ENCODE measurements around the gene MYOF. TPM values are rescaled to one million over a fixed set of nuclear protein-coding genes. Genes with fewer than 3 reads are reported as not detected.

The MYOF gene
- total and polyA plus RNA-seq, 9 of the 15 experiments (the other 6 are each of a cell fraction or from before 2014, with no cell fraction given): 0.06 to 0.27 TPM; not detected in 7

DNA sequence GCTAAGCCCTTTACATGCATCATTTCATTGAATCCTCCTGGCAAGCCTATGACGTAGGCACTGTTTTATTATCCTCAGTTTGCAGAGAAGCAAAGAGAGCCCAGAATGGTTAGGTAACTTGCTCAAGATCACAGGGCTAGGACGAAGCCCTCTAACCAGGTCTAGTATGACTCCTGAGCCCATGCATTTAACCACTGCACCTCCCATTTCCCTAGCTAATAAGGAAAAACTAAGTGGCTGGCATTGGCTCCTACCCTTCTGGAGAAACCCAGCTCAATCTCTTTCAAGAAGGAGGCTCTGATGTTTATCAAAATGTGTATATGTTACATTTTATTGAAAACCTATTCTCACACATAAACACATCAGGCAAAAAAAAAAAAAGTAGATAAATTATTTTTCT is 19.8 kb downstream of the MYOF start (continued):
- no peak for TF ChIP-seq SOX6 (IDR thresholded peaks at IDR 0.05)

DNA sequence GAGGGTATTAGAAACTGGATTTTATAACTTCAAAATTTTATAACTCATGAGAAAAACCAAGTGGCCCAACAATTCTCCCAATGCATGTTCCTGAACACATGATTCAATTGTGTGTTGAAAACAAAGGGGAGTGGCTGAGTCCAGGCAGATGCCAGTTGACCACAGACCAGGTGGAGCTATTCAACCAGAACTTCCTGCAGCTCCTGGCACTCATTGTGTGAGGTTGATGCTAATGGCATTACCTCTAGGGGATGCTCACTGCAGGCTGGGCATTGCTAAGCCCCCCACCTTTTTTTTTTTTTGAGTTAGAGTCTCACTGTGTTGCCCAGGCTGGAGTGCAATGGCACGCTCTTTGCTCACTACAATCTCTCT is 20.3 kb downstream of the MYOF start:
- POLR2A ChIA-PET: no interaction called here
- no TSS peak for BruUV-seq (replicated peaks)
- no peaks in the 10 kb centered on the region for H3K9me3 ChIP-seq (replicated peaks; ENCODE audit: control insufficient read depth, insufficient read depth, low read depth, low read length)
- intact Hi-C loops (cut with micrococcal nuclease): no loop called here
- no peak overlapping the region for H2AFZ ChIP-seq (ENCODE audit: low read depth, low read length)
- no peaks in the 10 kb centered on the region; a peak in 1 of 5 replicates for H3K4me1 ChIP-seq (replicated peaks in 1 of 2; ENCODE audit: control insufficient read depth in 2 of 2, insufficient read depth in 2 of 2, low read length in 2 of 2)
- DNase-seq (ENCODE audit: extremely low read depth in 1 of 4, low spot score in 3 of 4): no peak
- no peaks in the 10 kb centered on the region for H3K9me1 ChIP-seq (ENCODE audit: control insufficient read depth, insufficient read depth, low read length)
- in situ Hi-C loops (cut with MboI): no loop called here
- H3K36me3 ChIP-seq (ENCODE audit: control insufficient read depth, insufficient read depth, low read length): no peaks in the 10 kb centered on the region
- CTCF ChIA-PET (ENCODE audit: low intra/inter-chr PET ratio): no interaction called here
- TF ChIP-seq JUND (IDR thresholded peaks at IDR 0.05; ENCODE audit: borderline replicate concordance, low read depth, low read length) (no peak), JUND (tag; IDR thresholded peaks at IDR 0.05; ENCODE audit: borderline replicate concordance, low read depth, low read length) (no peak), TCF7L2 (IDR thresholded peaks at IDR 0.05; ENCODE audit: low read depth, low read length) (no peak), ZNF830 (CRISPR knock-in tag; IDR thresholded peaks at IDR 0.05) (no peak), KAT2B (IDR thresholded peaks at IDR 0.05; ENCODE audit: low read depth, low read length) (no peak), ELF4 (CRISPR knock-in tag; IDR thresholded peaks at IDR 0.05) (no peak), TAF9B (IDR thresholded peaks at IDR 0.05; ENCODE audit: partially characterized antibody) (no peak), RBFOX2 (IDR thresholded peaks at IDR 0.05; ENCODE audit: low read depth, low read length) (no peak), ADNP (tag; IDR thresholded peaks at IDR 0.05) (no peak)
- TF ChIP-seq, protein P1, sequence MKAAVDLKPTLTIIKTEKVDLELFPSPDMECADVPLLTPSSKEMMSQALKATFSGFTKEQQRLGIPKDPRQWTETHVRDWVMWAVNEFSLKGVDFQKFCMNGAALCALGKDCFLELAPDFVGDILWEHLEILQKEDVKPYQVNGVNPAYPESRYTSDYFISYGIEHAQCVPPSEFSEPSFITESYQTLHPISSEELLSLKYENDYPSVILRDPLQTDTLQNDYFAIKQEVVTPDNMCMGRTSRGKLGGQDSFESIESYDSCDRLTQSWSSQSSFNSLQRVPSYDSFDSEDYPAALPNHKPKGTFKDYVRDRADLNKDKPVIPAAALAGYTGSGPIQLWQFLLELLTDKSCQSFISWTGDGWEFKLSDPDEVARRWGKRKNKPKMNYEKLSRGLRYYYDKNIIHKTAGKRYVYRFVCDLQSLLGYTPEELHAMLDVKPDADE (conservative IDR thresholded peaks at IDR 0.05; ENCODE audit: control insufficient read depth, low read depth, low read length): no peak
- H3K27ac ChIP-seq (ENCODE audit: extremely low read depth, low read depth, low read length): no peak overlapping the region
- H3K9ac ChIP-seq (ENCODE audit: insufficient read depth in 1 of 2, low read depth in 2 of 2, low read length in 2 of 2): no peak overlapping the region
- H3K27me3 ChIP-seq (ENCODE audit: control insufficient read depth in 2 of 2, insufficient read depth in 2 of 2, low read length in 2 of 2): peaks cover 0 to 12% of the 10 kb centered on the region in 2 experiments; a peak in 2 of 5 replicates
- no peak for ATAC-seq
- no peak overlapping the region for H3K4me3 ChIP-seq
- no peak overlapping the region for H3K4me2 ChIP-seq (ENCODE audit: insufficient read depth, low read length)
- no peak for FAIRE-seq
- WGBS (ENCODE audit: insufficient coverage, low coverage, missing lambda C conversion rate): no CpG with 5 or more reads among the region's 1 CpG
- H3K79me2 ChIP-seq (ENCODE audit: control insufficient read depth, insufficient read depth, low read length): no peaks in the 10 kb centered on the region
- H4K20me1 ChIP-seq (replicated peaks; ENCODE audit: control insufficient read depth, insufficient read depth, low read length): no peaks in the 10 kb centered on the region

Measured in K562 (cell line).